Measurements from ENCODE around the gene CLSTN1. TPM values are rescaled to one million over a fixed set of nuclear protein-coding genes. Genes with fewer than 3 reads are reported as not detected.

The CLSTN1 gene
- total and polyA plus RNA-seq, 2 of the 13 experiments (the other 11 are each of a cell fraction or from before 2014, with no cell fraction given), result 19.7 to 29.8 TPM

GRCh38 chr1:9761855-9762254 is 61.9 kb downstream of the CLSTN1 start:
- H3K4me1 ChIP-seq (ENCODE audit: insufficient read depth, low read length), result peaks cover 24% of the 10 kb centered on the region
- 91% methylated on average over 9 of the region's 9 CpGs for WGBS (ENCODE audit: low lambda C conversion rate)
- H3K9me3 ChIP-seq (ENCODE audit: low read length), result no peaks in the 10 kb centered on the region
- FAIRE-seq (no peak), ATAC-seq (no peak), DNase-seq (ENCODE audit: low spot score) (no peak)
- TF ChIP-seq ZSCAN5A (CRISPR knock-in tag; IDR thresholded peaks at IDR 0.05; ENCODE audit: borderline replicate concordance) (no peak), ZNF160 (CRISPR knock-in tag; IDR thresholded peaks at IDR 0.05) (no peak), MBNL3 (CRISPR knock-in tag; conservative IDR thresholded peaks at IDR 0.05) (no peak)
- no peak overlapping the region for H2AFZ ChIP-seq (ENCODE audit: low read length)
- in situ Hi-C loops (cut with HindIII; ENCODE audit: extremely low pct_ligation_motif_present, low pct_unique_long_range_greater_than_20kb), result no loop called here
- H3K9ac ChIP-seq (ENCODE audit: insufficient read depth, low read depth, low read length), result no peak overlapping the region
- CTCF ChIA-PET (ENCODE audit: low intra/inter-chr PET ratio, low total read pairs), result no interaction called here
- intact Hi-C loops (cut with micrococcal nuclease; ENCODE audit: unreplicated experiment), result no loop called here
- H3K4me3 ChIP-seq (replicated peaks in 1 of 3; ENCODE audit: insufficient read depth in 1 of 3, low read depth in 2 of 3, low read length in 3 of 3), result no peak overlapping the region
- H3K4me2 ChIP-seq (ENCODE audit: low read depth, low read length), result no peak overlapping the region
- peaks cover 7% of the 10 kb centered on the region; the same call in 1 of the 2 replicates for H4K20me1 ChIP-seq (ENCODE audit: insufficient read depth, low read length)
- no peaks in the 10 kb centered on the region for H3K27me3 ChIP-seq (ENCODE audit: control insufficient read depth in 1 of 2, insufficient read depth in 2 of 2, low read length in 2 of 2)
- BruUV-seq (replicated peaks), result no TSS peak
- peaks cover 9% of the 10 kb centered on the region for H3K79me2 ChIP-seq (ENCODE audit: insufficient read depth, low read length)
- H3K27ac ChIP-seq (ENCODE audit: extremely low read length, insufficient read depth, low read length), result no peak overlapping the region
- peaks cover 3 to 6% of the 10 kb centered on the region in 2 experiments; a peak in 2 of 5 replicates for H3K36me3 ChIP-seq (replicated peaks in 1 of 2; ENCODE audit: control insufficient read depth in 1 of 2, insufficient read depth in 2 of 2, low read length in 2 of 2)
- POLR2A ChIA-PET, result no interaction called here

GRCh38 chr1:9760824-9761223 is 62.9 kb downstream of the CLSTN1 start:
- in situ Hi-C loops (cut with HindIII; ENCODE audit: extremely low pct_ligation_motif_present, low pct_unique_long_range_greater_than_20kb), result no loop called here
- Histone ChIP-seq H2AFZ (ENCODE audit: low read length) (no peak overlapping the region), H3K27me3 (ENCODE audit: control insufficient read depth in 1 of 2, insufficient read depth in 2 of 2, low read length in 2 of 2) (no peaks in the 10 kb centered on the region), H3K79me2 (ENCODE audit: insufficient read depth, low read length) (peaks cover 9% of the 10 kb centered on the region), H3K9me3 (ENCODE audit: low read length) (no peaks in the 10 kb centered on the region), H4K20me1 (ENCODE audit: insufficient read depth, low read length) (peaks cover 7% of the 10 kb centered on the region; the same call in 1 of the 2 replicates), H3K27ac (ENCODE audit: extremely low read length, insufficient read depth, low read length) (no peak overlapping the region), H3K4me2 (ENCODE audit: low read depth, low read length) (no peak overlapping the region), H3K9ac (ENCODE audit: insufficient read depth, low read depth, low read length) (no peak overlapping the region), H3K4me3 (replicated peaks in 1 of 3; ENCODE audit: insufficient read depth in 1 of 3, low read depth in 2 of 3, low read length in 3 of 3) (no peak overlapping the region), H3K4me1 (ENCODE audit: insufficient read depth, low read length) (peaks cover 24% of the 10 kb centered on the region), H3K36me3 (replicated peaks in 1 of 2; ENCODE audit: control insufficient read depth in 1 of 2, insufficient read depth in 2 of 2, low read length in 2 of 2) (peaks cover 3 to 6% of the 10 kb centered on the region in 2 experiments; a peak in 2 of 5 replicates)
- ATAC-seq, result no peak
- ChIA-PET CTCF (ENCODE audit: low intra/inter-chr PET ratio, low total read pairs) (no interaction called here), POLR2A (no interaction called here)
- TF ChIP-seq IKZF1 (IDR thresholded peaks at IDR 0.05) (no peak), TP53 (CRISPR knock-in tag; conservative IDR thresholded peaks at IDR 0.05) (no peak), ZNF44 (CRISPR knock-in tag; IDR thresholded peaks at IDR 0.05) (no peak), ZNF367 (CRISPR knock-in tag; IDR thresholded peaks at IDR 0.05; ENCODE audit: borderline replicate concordance) (no peak), TFE3 (CRISPR knock-in tag; IDR thresholded peaks at IDR 0.05) (no peak), CHCHD3 (CRISPR knock-in tag; IDR thresholded peaks at IDR 0.05) (no peak), NCOR1 (IDR thresholded peaks at IDR 0.05; ENCODE audit: borderline replicate concordance, low read length) (no peak), ZNF557 (CRISPR knock-in tag; IDR thresholded peaks at IDR 0.05) (no peak), MYPOP (CRISPR knock-in tag; IDR thresholded peaks at IDR 0.05) (no peak)
- no peak for DNase-seq (ENCODE audit: low spot score)
- FAIRE-seq, result no peak
- intact Hi-C loops (cut with micrococcal nuclease; ENCODE audit: unreplicated experiment), result no loop called here
- BruUV-seq (replicated peaks), result no TSS peak
- WGBS (ENCODE audit: low lambda C conversion rate), result 93% methylated on average over 6 of the region's 6 CpGs

All from HepG2 (cell line).